OCI-LY3 (cell line): ENCODE measurements around the gene DOCK10.

ENCODE experiments used
- H2AFZ ChIP-seq: fragments of 200-600, 300-600 bp; shearing (Covaris generic); 2 replicates; pipeline ENCODE4 v1.6.0; 2014; ENCODE audit warnings: antibody characterized with exemption, low read depth, low read length
- H3K27ac ChIP-seq: fragments of 200-600, 300-600 bp; sonication (generic); 2 replicates; pipeline ENCODE4 v1.5.1; 2014; ENCODE audit warnings: mild to moderate bottlenecking, low read length, moderate library complexity, mixed read lengths
- H3K27me3 ChIP-seq: fragments of 200-600, 300-600 bp; sonication (generic); 2 replicates; pipeline ENCODE4 v1.6.1; 2014; ENCODE audit warnings: low read depth, low read length, mixed read lengths
- H3K36me3 ChIP-seq: fragments of 200-600, 300-600 bp; sonication (generic); replicated peaks from 2 replicates; pipeline ENCODE3; 2014; ENCODE audit warnings: low read depth, low read length, mixed read lengths
- H3K4me1 ChIP-seq: fragments of 300-600, 200-600 bp; sonication (generic); 2 replicates; pipeline ENCODE4 v1.6.1; 2014; ENCODE audit warnings: low read length, mixed read lengths
- H3K4me2 ChIP-seq: fragments of 200-600, 300-600 bp; sonication (generic); 2 replicates; pipeline ENCODE4 v1.6.1; 2014; ENCODE audit warnings: low read length, mixed read lengths
- H3K4me3 ChIP-seq: fragments of 300-600, 200-600 bp; sonication (generic); 2 replicates; pipeline ENCODE4 v1.5.1; 2014; ENCODE audit warnings: antibody characterized with exemption, mild to moderate bottlenecking, low read length, moderate library complexity
- H3K79me2 ChIP-seq: fragments of 300-600, 200-600 bp; shearing (Covaris generic); 2 replicates; pipeline ENCODE4 v1.6.1; 2014; ENCODE audit warnings: mild to moderate bottlenecking, low read length, mixed read lengths
- H3K9ac ChIP-seq: fragments of 300-600, 200-600 bp; shearing (Covaris generic); 2 replicates; pipeline ENCODE4 v1.6.0; 2014; ENCODE audit warnings: mild to moderate bottlenecking, low read length, moderate library complexity
- H3K9me3 ChIP-seq: fragments of 200-600, 300-600 bp; shearing (Covaris generic); 2 replicates; pipeline ENCODE4 v1.6.1; 2014; ENCODE audit warnings: low read length, mixed read lengths; ENCODE audit not compliant: insufficient read depth
- H4K20me1 ChIP-seq: fragments of 200-600, 300-600 bp; sonication (generic); 2 replicates; pipeline ENCODE4 v1.6.1; 2016; ENCODE audit warnings: low read length, mixed read lengths; ENCODE audit not compliant: insufficient read depth
- EZH2phosphoT487 ChIP-seq: fragments of 200-600 bp; shearing (Covaris generic); IDR thresholded peaks from 2 replicates; pipeline ENCODE4 v1.6.1; 2018; ENCODE audit warnings: antibody characterized with exemption, mixed run types, low read depth
- TF ChIP-seq, protein P1 (sequence below): fragments of 200-600, 300-600 bp; sonication (generic); IDR thresholded peaks from 2 replicates; pipeline ENCODE4 v1.5.1; 2014; ENCODE audit warnings: antibody characterized with exemption, low read length, low read depth

Gene DOCK10

DNA sequence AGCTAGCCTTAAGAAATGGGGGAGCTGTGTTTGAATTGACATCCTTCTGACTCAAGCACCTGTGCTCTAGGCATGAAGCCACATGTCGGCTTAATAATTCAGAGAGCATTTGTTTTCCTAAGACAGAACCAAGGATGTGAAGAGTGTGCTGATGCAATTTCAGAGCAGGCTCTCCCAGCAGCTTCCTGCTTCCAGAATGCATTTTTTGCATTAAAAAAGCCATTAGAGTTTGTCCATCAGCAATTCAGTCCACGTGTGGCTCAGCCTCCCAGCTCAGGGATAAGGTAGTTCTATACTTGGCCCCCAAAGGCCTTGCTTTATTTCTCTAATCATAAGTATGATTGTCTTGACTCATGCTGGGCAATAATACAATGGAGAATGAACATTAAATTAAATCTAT, 37.7 kb downstream of the DOCK10 start:
- Histone ChIP-seq H3K9me3 (no peaks in the 10 kb centered on the region), H3K27ac (no peak overlapping the region), H3K27me3 (no peaks in the 10 kb centered on the region), H3K4me2 (no peak overlapping the region), H3K4me3 (no peak overlapping the region), H3K79me2 (peaks cover 95% of the 10 kb centered on the region), H3K4me1 (peaks cover 52% of the 10 kb centered on the region), H4K20me1 (peaks cover 47% of the 10 kb centered on the region), H3K9ac (no peak overlapping the region), H3K36me3 (peaks cover 7% of the 10 kb centered on the region), H2AFZ (no peak overlapping the region)
- no peak for TF ChIP-seq EZH2phosphoT487
- TF ChIP-seq, protein P1, sequence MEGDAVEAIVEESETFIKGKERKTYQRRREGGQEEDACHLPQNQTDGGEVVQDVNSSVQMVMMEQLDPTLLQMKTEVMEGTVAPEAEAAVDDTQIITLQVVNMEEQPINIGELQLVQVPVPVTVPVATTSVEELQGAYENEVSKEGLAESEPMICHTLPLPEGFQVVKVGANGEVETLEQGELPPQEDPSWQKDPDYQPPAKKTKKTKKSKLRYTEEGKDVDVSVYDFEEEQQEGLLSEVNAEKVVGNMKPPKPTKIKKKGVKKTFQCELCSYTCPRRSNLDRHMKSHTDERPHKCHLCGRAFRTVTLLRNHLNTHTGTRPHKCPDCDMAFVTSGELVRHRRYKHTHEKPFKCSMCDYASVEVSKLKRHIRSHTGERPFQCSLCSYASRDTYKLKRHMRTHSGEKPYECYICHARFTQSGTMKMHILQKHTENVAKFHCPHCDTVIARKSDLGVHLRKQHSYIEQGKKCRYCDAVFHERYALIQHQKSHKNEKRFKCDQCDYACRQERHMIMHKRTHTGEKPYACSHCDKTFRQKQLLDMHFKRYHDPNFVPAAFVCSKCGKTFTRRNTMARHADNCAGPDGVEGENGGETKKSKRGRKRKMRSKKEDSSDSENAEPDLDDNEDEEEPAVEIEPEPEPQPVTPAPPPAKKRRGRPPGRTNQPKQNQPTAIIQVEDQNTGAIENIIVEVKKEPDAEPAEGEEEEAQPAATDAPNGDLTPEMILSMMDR, result no peak

DNA sequence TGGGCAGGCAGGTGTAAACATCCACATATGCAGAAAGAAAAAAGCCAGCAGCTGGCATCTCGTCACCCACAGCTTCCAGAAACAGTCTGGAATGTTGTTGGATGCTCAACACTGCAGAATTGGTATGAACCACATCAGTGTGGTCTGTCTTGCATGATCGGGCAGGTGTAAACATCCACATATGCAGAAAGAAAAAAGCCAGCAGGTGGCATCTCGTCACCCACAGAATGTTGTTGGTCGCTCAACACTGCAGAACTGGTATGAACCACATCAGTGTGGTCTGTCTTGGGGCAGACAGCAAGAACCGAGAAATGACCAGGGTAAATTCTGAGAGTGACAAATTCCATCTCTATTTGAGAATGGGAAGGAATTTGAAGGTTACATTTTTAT, 39.6 kb downstream of the DOCK10 start:
- Histone ChIP-seq H3K9me3 (no peaks in the 10 kb centered on the region), H3K4me2 (peak overlapping the region; percentile 20; the same call in 1 of the 2 replicates), H3K36me3 (peaks cover 7% of the 10 kb centered on the region), H3K27me3 (no peaks in the 10 kb centered on the region), H3K79me2 (peaks cover 79% of the 10 kb centered on the region), H3K9ac (no peak overlapping the region), H2AFZ (no peak overlapping the region), H4K20me1 (peaks cover 37% of the 10 kb centered on the region), H3K27ac (no peak overlapping the region), H3K4me3 (no peak overlapping the region), H3K4me1 (peaks cover 34% of the 10 kb centered on the region)
- TF ChIP-seq EZH2phosphoT487, result no peak
- TF ChIP-seq, protein P1, result peak; percentile 37

DNA sequence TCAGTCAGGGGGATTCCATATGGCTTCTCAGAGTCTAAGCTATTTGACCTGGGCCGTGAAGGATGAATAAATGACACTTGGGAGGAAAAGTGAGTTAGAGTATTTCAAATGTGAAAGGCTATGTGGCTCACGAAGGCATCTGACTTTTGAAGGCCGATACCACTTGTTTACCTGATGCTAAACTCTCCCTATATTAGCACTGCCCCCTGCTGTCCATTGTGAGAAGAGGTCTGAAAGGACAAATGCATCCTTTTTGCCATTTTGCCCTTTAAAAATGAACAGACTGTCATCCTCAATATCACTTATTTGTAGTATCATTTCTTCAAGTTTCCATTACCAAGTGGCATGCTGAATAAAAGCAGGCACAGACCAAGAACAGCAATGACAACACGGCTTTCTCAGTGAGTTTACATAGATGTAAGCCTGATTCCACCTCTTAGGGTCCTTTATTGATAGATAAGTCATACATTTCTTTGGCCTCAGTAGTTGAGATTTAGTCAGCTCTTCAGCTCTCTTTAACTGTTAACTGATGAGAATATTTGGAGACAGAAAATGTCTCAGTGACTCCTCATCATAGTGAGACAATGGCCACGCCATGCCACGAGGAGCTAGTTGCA, 40.1 kb downstream of the DOCK10 start:
- H3K9ac ChIP-seq, result no peak overlapping the region

DNA sequence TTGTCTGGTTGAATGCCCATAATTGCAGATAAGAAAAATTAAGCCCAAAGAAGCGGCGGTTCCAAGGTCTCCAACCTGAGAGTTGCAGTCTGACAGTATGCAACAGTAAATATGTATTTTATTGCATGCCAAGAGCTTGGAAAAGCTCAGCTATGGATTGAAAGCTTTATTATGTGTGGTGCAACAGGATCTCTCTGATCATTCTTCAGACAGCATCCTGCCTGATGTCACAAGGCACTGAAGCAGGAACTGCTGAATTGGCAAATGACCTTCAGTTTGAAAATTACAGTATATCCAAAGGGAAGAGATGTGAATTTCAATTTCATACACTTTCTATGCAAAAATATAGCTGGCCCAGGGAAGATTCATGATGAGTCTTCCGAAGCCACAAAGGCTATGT, 42.5 kb downstream of the DOCK10 start:
- no peak overlapping the region for H3K4me2 ChIP-seq
- no peaks in the 10 kb centered on the region for H3K27me3 ChIP-seq
- TF ChIP-seq EZH2phosphoT487, result no peak
- TF ChIP-seq, protein P1, result no peak
- peaks cover 54% of the 10 kb centered on the region for H4K20me1 ChIP-seq
- no peak overlapping the region for H3K27ac ChIP-seq
- H3K36me3 ChIP-seq, result peaks cover 5% of the 10 kb centered on the region
- peaks cover 75% of the 10 kb centered on the region for H3K79me2 ChIP-seq
- H3K9ac ChIP-seq, result no peak overlapping the region
- H3K9me3 ChIP-seq, result no peaks in the 10 kb centered on the region
- H3K4me3 ChIP-seq, result no peak overlapping the region
- no peak overlapping the region for H2AFZ ChIP-seq
- H3K4me1 ChIP-seq, result peaks cover 22% of the 10 kb centered on the region

More for the DNA sequence above, 40.1 kb downstream of the DOCK10 start:
- no peak overlapping the region for H3K4me3 ChIP-seq
- peaks cover 6% of the 10 kb centered on the region for H3K36me3 ChIP-seq
- no peaks in the 10 kb centered on the region for H3K27me3 ChIP-seq
- peaks cover 34% of the 10 kb centered on the region for H3K4me1 ChIP-seq
- no peak overlapping the region for H3K27ac ChIP-seq
- H3K4me2 ChIP-seq, result peak overlapping the region; percentile 27
- peaks cover 76% of the 10 kb centered on the region for H3K79me2 ChIP-seq
- TF ChIP-seq, protein P1, result peak; percentile 70
- no peak for TF ChIP-seq EZH2phosphoT487
- H2AFZ ChIP-seq, result no peak overlapping the region
- no peaks in the 10 kb centered on the region for H3K9me3 ChIP-seq
- peaks cover 32% of the 10 kb centered on the region for H4K20me1 ChIP-seq
